Spleen (tissue), 11 donors: ENCODE results near the gene PCDHGA11. TPM values are rescaled to one million over a fixed set of nuclear protein-coding genes. Genes with fewer than 3 reads are reported as not detected.
"Not testable (repeated sequence)": the region's sequence is repeated elsewhere in the genome, so short reads cannot be mapped to it uniquely, and the experiment has no call there.

Source experiments
- DNase-seq: peaks from one replicate; pipeline ENCODE4 v3.0.0-alpha.2; 2020
- H3K27ac ChIP-seq, 8 donors: fragments of 200-600 bp; sonication (generic) in 7 of 8; 1 replicate in 4 of 8; 2 replicates in 4 of 8; pipeline versions ENCODE4 v1.5.0 to v1.8.0; 2016 to 2021; ENCODE audit warnings: inconsistent platforms in 4 of 8, mild to moderate bottlenecking in 4 of 8, moderate library complexity in 1 of 8
- H3K27me3 ChIP-seq, 7 donors: fragments of 200-600 bp; sonication (generic) in 6 of 7; replicated peaks in 1 of 7; 1 replicate in 4 of 7; 2 replicates in 3 of 7; pipeline versions ENCODE4 v1.5.0 to v1.8.0; 2016 to 2021; ENCODE audit warnings: inconsistent platforms in 3 of 7, mild to moderate bottlenecking in 1 of 7
- H3K36me3 ChIP-seq, 6 donors: fragments of 200-600 bp; sonication (generic) in 5 of 6; 1 replicate in 4 of 6; 2 replicates in 2 of 6; pipeline versions ENCODE4 v1.5.0 to v1.8.0; 2016 to 2021; ENCODE audit warnings: inconsistent platforms in 2 of 6
- H3K4me1 ChIP-seq, 6 donors: fragments of 200-600 bp; sonication (generic) in 5 of 6; 1 replicate in 3 of 6; 2 replicates in 3 of 6; pipeline versions ENCODE4 v1.5.0 to v1.8.0; 2016 to 2021; ENCODE audit warnings: inconsistent platforms in 3 of 6
- H3K4me3 ChIP-seq, 8 donors: fragments of 200-600 bp; sonication (generic) in 7 of 8; 1 replicate in 4 of 8; 2 replicates in 4 of 8; pipeline versions ENCODE4 v1.5.0 to v1.8.0; 2016 to 2021; ENCODE audit warnings: inconsistent platforms in 4 of 8, mild to moderate bottlenecking in 4 of 8, moderate library complexity in 2 of 8
- H3K9me3 ChIP-seq, 8 donors: fragments of 200-600 bp; sonication (generic) in 7 of 8; 1 replicate in 4 of 8; 2 replicates in 4 of 8; pipeline versions ENCODE4 v1.5.0 to v1.8.0; 2016 to 2021; ENCODE audit warnings: inconsistent platforms in 4 of 8
- POLR2A ChIP-seq, 3 donors: fragments of 450-650 bp; IDR thresholded peaks; one replicate each; pipeline ENCODE4 v1.5.1; 2017; ENCODE audit warnings: antibody characterized with exemption in 3 of 3, mild to moderate bottlenecking in 1 of 3
- POLR2AphosphoS5 ChIP-seq, 3 donors: sonication (generic); formaldehyde crosslinking; IDR thresholded peaks; one replicate each; pipeline ENCODE4 v1.5.1; 2017; ENCODE audit warnings: antibody characterized with exemption in 3 of 3
- WGBS, 5 donors: extraction: QIAGEN DNeasy Blood & Tissue Kit in 3 of 5; methylation state at CpG; one replicate each; pipeline versions ENCODE4 v1.1.5 to v1.1.7; 2013 to 2018; 5-methylcytosine and 5-hydroxymethylcytosine counted together
- intact Hi-C: fragments of 100-400 bp; cut with DNase I; formaldehyde crosslinking; loops from one replicate; pipeline ENCODE4 v1.15.0; 2023; ENCODE audit warnings: low total_unique reads
- polyA plus RNA-seq, 3 donors: library from polyadenylated mRNA; stranded (reverse); fragments of 200-250 nt; gene quantifications; one replicate each; pipeline ENCODE4 v1.2.1, GENCODE V29; 2013
- total RNA-seq, 7 donors: library from RNA; depleted of rRNA in 3 of 7; stranded (reverse); fragments of >200 nt in 3 of 7; fragmentation: NEBNext Ultra II Directional in 4 of 7; extraction: Animal tissue kit (Norgen Biotek cat#: 25700) in 4 of 7; gene quantifications; one replicate each; pipeline versions ENCODE4 v1.1.0 to v1.2.1, GENCODE V29; 2016 to 2021
- TF ChIP-seq, protein P1 (sequence below), 11 experiments: fragments of 200-600 bp in 7 of 11; fragments of 450-650 bp in 4 of 11; sonication (generic) in 4 of 11; IDR thresholded peaks in 8 of 11; conservative IDR thresholded peaks in 3 of 11; 1 replicate in 7 of 11; 2 replicates in 4 of 11; pipeline versions ENCODE4 v1.4.0 to v1.8.0; 2016 to 2021; ENCODE audit warnings: antibody characterized with exemption in 11 of 11, inconsistent platforms in 4 of 11, mild to moderate bottlenecking in 1 of 11
- donor health status: healthy with polysubstance abuse.
- donor health status: DM: no; HTN: no; CAD: no; lungs with moderate emphysema.
- donor health status: DM: no; HTN: no; CAD: no.
- donor health status: Bipolar disorder and iron deficiency.
- donor health status: healthy.
- donor health status: DM: no; HTN: no; CAD: no.
- donor health status: DM: yes; HTN: yes; CAD: no.

PCDHGA11 gene
- total and polyA plus RNA-seq, 10 donors = 0.13 to 5.7 (median 2.8) TPM

DNA sequence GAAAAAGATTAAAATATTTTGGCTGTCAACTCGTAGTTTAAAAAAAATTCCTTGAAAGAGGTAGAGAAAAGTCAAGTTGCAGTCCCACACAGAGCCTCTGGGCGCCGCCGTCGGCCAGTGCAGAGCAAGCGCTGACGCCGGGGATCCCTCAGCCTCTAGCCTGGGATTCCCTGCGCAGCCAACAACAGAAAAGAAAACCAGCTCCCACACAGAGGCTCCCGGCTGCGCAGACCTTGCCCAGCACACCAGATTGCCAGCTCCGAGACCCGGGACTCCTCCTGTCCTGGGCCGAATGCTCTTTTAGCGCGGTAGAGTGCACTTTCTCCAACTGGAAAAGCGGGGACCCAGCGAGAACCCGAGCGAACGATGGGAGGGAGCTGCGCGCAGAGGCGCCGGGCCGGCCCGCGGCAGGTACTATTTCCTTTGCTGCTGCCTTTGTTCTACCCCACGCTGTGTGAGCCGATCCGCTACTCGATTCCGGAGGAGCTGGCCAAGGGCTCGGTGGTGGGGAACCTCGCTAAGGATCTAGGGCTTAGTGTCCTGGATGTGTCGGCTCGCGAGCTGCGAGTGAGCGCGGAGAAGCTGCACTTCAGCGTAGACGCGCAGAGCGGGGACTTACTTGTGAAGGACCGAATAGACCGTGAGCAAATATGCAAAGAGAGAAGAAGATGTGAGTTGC, 3.2 kb upstream of the PCDHGA11 start, which contains the start of gene PCDHGB7:
TSS of gene PCDHGB7 (plus strand) at position 184 of the 679 bp plus-strand sequence. CDS start at position 367, 183 bp downstream.
- TF ChIP-seq, protein P1, sequence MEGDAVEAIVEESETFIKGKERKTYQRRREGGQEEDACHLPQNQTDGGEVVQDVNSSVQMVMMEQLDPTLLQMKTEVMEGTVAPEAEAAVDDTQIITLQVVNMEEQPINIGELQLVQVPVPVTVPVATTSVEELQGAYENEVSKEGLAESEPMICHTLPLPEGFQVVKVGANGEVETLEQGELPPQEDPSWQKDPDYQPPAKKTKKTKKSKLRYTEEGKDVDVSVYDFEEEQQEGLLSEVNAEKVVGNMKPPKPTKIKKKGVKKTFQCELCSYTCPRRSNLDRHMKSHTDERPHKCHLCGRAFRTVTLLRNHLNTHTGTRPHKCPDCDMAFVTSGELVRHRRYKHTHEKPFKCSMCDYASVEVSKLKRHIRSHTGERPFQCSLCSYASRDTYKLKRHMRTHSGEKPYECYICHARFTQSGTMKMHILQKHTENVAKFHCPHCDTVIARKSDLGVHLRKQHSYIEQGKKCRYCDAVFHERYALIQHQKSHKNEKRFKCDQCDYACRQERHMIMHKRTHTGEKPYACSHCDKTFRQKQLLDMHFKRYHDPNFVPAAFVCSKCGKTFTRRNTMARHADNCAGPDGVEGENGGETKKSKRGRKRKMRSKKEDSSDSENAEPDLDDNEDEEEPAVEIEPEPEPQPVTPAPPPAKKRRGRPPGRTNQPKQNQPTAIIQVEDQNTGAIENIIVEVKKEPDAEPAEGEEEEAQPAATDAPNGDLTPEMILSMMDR (IDR thresholded peaks at IDR 0.05 in 8 of 11, conservative IDR thresholded peaks at IDR 0.05 in 3 of 11) = peak in 10 of 11 experiments; percentile 24 to 65 (median 58)
- peak in 2 of 3 donors; percentile 16 to 31 for TF ChIP-seq POLR2AphosphoS5 (IDR thresholded peaks at IDR 0.05)
- H3K36me3 ChIP-seq = not testable (repeated sequence)
- peak; percentile 87 for DNase-seq
- intact Hi-C loops = loop anchor here (5.0 kb wide), 1 partner anchor 145 kb away; no protein-coding TSS in a partner anchor
- Histone ChIP-seq H3K9me3 (peaks cover 2 to 99% (median 94%) of the 10 kb centered on the region in 8 donors), H3K27ac (peak within 1 kb of the TSS in 3 of 8 donors; percentile 11 to 38 (median 15)), H3K27me3 (peaks cover 0 to 100% (median 42%) of the 10 kb centered on the region in 7 donors), H3K4me3 (peak within 1 kb of the TSS in 7 of 8 donors; percentile 16 to 66 (median 31)), H3K4me1 (peaks cover 0 to 30% (median 5%) of the 10 kb centered on the region in 6 donors)
- WGBS, 5 donors = 6 to 14% (median 7%) methylated on average over 33 to 47 of the region's 47 CpGs

DNA sequence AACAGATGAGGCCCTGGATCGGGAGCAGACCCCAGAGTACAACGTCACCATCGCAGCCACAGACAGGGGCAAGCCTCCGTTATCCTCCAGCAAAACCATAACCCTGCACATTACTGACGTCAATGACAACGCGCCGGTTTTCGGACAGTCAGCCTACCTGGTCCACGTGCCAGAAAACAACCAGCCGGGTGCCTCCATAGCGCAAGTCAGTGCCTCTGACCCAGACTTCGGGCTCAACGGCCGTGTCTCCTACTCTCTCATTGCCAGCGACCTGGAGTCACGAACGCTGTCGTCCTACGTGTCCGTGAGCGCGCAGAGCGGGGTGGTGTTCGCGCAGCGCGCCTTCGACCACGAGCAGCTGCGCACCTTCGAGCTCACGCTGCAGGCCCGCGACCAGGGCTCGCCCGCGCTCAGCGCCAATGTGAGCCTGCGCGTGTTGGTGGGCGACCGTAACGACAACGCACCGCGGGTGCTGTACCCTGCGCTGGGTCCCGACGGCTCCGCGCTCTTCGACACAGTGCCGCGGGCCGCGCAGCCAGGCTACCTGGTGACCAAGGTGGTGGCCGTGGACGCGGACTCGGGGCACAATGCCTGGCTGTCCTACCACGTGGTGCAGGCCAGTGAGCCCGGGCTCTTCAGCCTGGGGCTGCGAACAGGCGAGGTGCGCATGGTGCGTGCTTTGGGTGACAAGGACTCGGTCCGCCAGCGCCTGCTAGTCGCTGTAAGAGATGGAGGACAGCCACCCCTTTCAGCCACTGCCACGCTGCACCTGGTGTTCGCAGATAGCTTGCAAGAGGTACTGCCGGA, 1.6 kb upstream of the PCDHGA11 start:
- H3K36me3 ChIP-seq = peaks cover 0 to 8% (median 0%) of the 10 kb centered on the region in 6 donors
- 35 to 47% (median 39%) methylated on average over 38 to 74 of the region's 74 CpGs for WGBS, 5 donors
- peaks cover 2 to 99% (median 94%) of the 10 kb centered on the region in 8 donors for H3K9me3 ChIP-seq
- no peak for DNase-seq
- intact Hi-C loops = loop anchor here (5.0 kb wide), 1 partner anchor 143 kb away; no protein-coding TSS in a partner anchor
- H3K27ac ChIP-seq = no peak overlapping the region
- peaks cover 0 to 92% (median 47%) of the 10 kb centered on the region in 7 donors for H3K27me3 ChIP-seq
- H3K4me3 ChIP-seq = peak overlapping the region in 1 of 8 donors; percentile 27
- no peak for TF ChIP-seq POLR2AphosphoS5 (IDR thresholded peaks at IDR 0.05)
- TF ChIP-seq, protein P1 (IDR thresholded peaks at IDR 0.05 in 8 of 11, conservative IDR thresholded peaks at IDR 0.05 in 3 of 11) = no peak
- no peak for TF ChIP-seq POLR2A (IDR thresholded peaks at IDR 0.05)
- peaks cover 0 to 18% (median 3%) of the 10 kb centered on the region in 6 donors for H3K4me1 ChIP-seq

DNA sequence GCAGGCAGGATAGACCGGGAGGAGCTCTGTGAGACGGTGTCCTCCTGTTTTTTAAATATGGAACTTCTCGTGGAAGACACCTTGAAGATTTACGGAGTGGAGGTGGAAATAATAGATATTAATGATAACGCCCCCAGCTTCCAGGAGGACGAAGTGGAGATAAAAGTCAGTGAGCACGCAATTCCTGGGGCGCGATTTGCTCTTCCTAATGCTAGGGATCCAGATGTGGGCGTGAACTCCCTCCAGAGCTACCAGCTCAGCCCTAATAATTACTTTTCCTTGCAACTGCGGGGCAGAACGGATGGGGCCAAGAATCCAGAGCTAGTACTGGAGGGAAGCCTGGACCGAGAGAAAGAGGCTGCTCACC, 621 bp downstream of the PCDHGA11 start:
- Histone ChIP-seq H3K27ac (no peak overlapping the region), H3K4me1 (peaks cover 0 to 12% (median 3%) of the 10 kb centered on the region in 6 donors), H3K9me3 (peaks cover 2 to 100% (median 96%) of the 10 kb centered on the region in 8 donors), H3K36me3 (peaks cover 0 to 8% (median 0%) of the 10 kb centered on the region in 6 donors), H3K27me3 (peaks cover 0 to 89% (median 39%) of the 10 kb centered on the region in 7 donors), H3K4me3 (peak overlapping the region in 7 of 8 donors; percentile 6 to 67 (median 34))
- DNase-seq = no peak
- intact Hi-C loops = no loop called here
- 8 to 20% (median 9%) methylated on average over 13 of the region's 13 CpGs for WGBS, 5 donors
- TF ChIP-seq, protein P1 (IDR thresholded peaks at IDR 0.05 in 8 of 11, conservative IDR thresholded peaks at IDR 0.05 in 3 of 11) = no peak
- TF ChIP-seq POLR2A (IDR thresholded peaks at IDR 0.05) = no peak
- TF ChIP-seq POLR2AphosphoS5 (IDR thresholded peaks at IDR 0.05) = no peak
